HG02840 (cell line): Measurements from ENCODE around the gene CEP78.

Experiments
- ATAC-seq: cut with Tn5 transposase; IDR thresholded peaks from one replicate; pipeline ENCODE4 v1.9.1; 2021; ENCODE audit warnings: mild to moderate bottlenecking, moderate library complexity, moderate number of reproducible peaks; ENCODE audit not compliant: unreplicated experiment, low FRiP score

Gene CEP78

GRCh38 chr9:78325846-78326360 is 90.0 kb downstream of the CEP78 start:
- no peak for ATAC-seq

- ATAC-seq, result no peak
These were observed 90.7 kb downstream of the CEP78 start for GRCh38 chr9:78326564-78326963.
